Heart left ventricle (tissue), 16 donors: ENCODE data around the gene SLC35G2. TPM values are rescaled to one million over a fixed set of nuclear protein-coding genes. Genes with fewer than 3 reads are reported as not detected.
A peak's percentile ranks its signal among the peaks of the same experiment; 100 is the strongest.
"Not testable (repeated sequence)": the region's sequence is repeated elsewhere in the genome, so short reads cannot be mapped to it uniquely, and the experiment has no call there.

Experiments
- ATAC-seq, 4 donors: fragments of 200-7000 bp; cut with Tn5 transposase; one replicate each; pipeline ENCODE4 v1.9.1; 2020 to 2022; ENCODE audit warnings: moderate library complexity in 4 of 4, mild to moderate bottlenecking in 3 of 4, moderate number of reproducible peaks in 1 of 4
- DNase-seq, 5 donors: peaks; one replicate each; pipeline ENCODE4 v3.0.0-alpha.2; 2020
- H3K27ac ChIP-seq, 12 donors: fragments of 200-600 bp; sonication (generic) in 4 of 12; one replicate each; pipeline versions ENCODE4 v1.5.0 to v1.8.0; 2016 to 2022; ENCODE audit warnings: mild to moderate bottlenecking in 2 of 12
- H3K27me3 ChIP-seq, 9 donors: fragments of 200-600 bp; sonication (generic) in 2 of 9; one replicate each; pipeline versions ENCODE4 v1.5.1 to v1.8.0; 2016 to 2022; ENCODE audit warnings: mild to moderate bottlenecking in 3 of 9
- H3K36me3 ChIP-seq, 9 donors: fragments of 200-600 bp; sonication (generic) in 2 of 9; one replicate each; pipeline versions ENCODE4 v1.5.0 to v1.8.0; 2018 to 2022; ENCODE audit warnings: mild to moderate bottlenecking in 2 of 9
- H3K4me1 ChIP-seq, 12 donors: fragments of 200-600 bp; sonication (generic) in 4 of 12; one replicate each; pipeline versions ENCODE4 v1.5.0 to v1.8.0; 2016 to 2022; ENCODE audit warnings: mild to moderate bottlenecking in 3 of 12
- H3K4me3 ChIP-seq, 12 donors: fragments of 200-600 bp; sonication (generic) in 4 of 12; one replicate each; pipeline versions ENCODE4 v1.5.0 to v1.8.0; 2017 to 2022; ENCODE audit warnings: mild to moderate bottlenecking in 9 of 12, moderate library complexity in 4 of 12
- H3K9me3 ChIP-seq, 12 donors: fragments of 200-600 bp; sonication (generic) in 4 of 12; one replicate each; pipeline versions ENCODE4 v1.5.0 to v1.8.0; 2016 to 2022; ENCODE audit warnings: mild to moderate bottlenecking in 1 of 12
- POLR2A ChIP-seq, 2 donors: fragments of 450-650 bp; IDR thresholded peaks; one replicate each; pipeline ENCODE4 v1.6.1; 2017; ENCODE audit warnings: antibody characterized with exemption in 2 of 2, mild to moderate bottlenecking in 2 of 2, moderate library complexity in 2 of 2
- WGBS, 4 donors: extraction: QIAGEN DNeasy Blood & Tissue Kit in 2 of 4; methylation state at CpG; one replicate each; pipeline versions ENCODE4 v1.1.5 to v1.1.7; 2013 to 2018; 5-methylcytosine and 5-hydroxymethylcytosine counted together
- intact Hi-C, 10 donors: fragments of 100-400 bp; cut with DNase I; formaldehyde crosslinking; loops; one replicate each; pipeline versions ENCODE4 v1.11.1 to v1.14.2; 2022
- polyA plus RNA-seq, 2 donors: library from polyadenylated mRNA; stranded (reverse); fragments of 200-250 nt; gene quantifications; one replicate each; pipeline ENCODE4 v1.2.3, GENCODE V29; 2013
- total RNA-seq, 9 donors: library from RNA; depleted of rRNA in 2 of 9; stranded (reverse); fragments of >200 nt in 2 of 9; fragmentation: NEBNext Ultra II Directional in 3 of 9; extraction: Animal tissue kit (Norgen Biotek cat#: 25700) in 3 of 9; gene quantifications; one replicate each; pipeline versions ENCODE4 v1.1.0 to v1.2.4, GENCODE V29; 2016 to 2023
- TF ChIP-seq, protein P1 (sequence below), 12 donors: fragments of 200-600 bp; sonication (generic) in 4 of 12; IDR thresholded peaks; one replicate each; pipeline versions ENCODE4 v1.5.0 to v1.8.0; 2018 to 2022; ENCODE audit warnings: antibody characterized with exemption in 12 of 12, mild to moderate bottlenecking in 5 of 12
- donor health status: ischemic (EF 13 %, LVEDD 7.1; RV severe dilation, severe dysfunction).
- donor health status: healthy with polysubstance abuse.
- donor health status: DM: no; HTN: yes; CAD: no.
- donor health status: DM: no; HTN: no; CAD: no.
- donor health status: ischemic (EF 25% LVEDD 6.9; RV normal size, moderate dysfunction).
- donor health status: ischemic (EF 25% LVEDD 5.7; RV mildly dilated, moderate dysfunction).
- donor health status: healthy.
- donor health status: DM: yes; HTN: yes; CAD: no.
- donor health status: ischemic (EF 35%, LVEDD 5.7; RV mildly dilated, moderate dysfunction).
- donor health status: nonischemic (EF 11% LVEDD 7.7; RV severe dilation, severe dysfunction).
- donor health status: DM: yes; HTN: yes; CAD: no.
- donor health status: PGD.
- donor health status: ischemic (EF 29% LVEDD 5.4; RV normal size, mild dysfunction).
- donor health status: nonischemic (EF 23%, LVEDD 6.1; RV moderate dilation, normal function).

The SLC35G2 gene
- total and polyA plus RNA-seq, 11 donors, result 1.0 to 5.3 (median 3.5) TPM

DNA sequence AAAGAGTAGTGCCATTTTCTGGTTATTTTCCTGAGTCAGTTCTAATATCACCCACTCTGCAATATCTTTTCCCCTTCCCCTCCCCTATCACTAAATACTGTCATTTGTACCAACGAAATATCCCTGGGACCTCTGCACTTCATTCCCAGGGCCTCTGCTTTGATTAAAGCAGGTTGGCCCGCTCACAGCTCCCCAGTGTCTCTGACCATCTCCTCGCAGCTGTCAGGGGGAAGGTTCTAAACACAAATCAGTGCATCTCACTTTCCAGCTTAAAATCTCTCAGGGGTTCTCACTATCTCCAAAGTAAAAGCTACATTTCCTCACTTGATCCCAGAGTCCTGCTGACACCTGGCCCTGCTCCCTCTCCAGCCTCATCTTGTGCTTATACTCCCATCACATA, 28.1 kb upstream of the SLC35G2 start:
- intact Hi-C loops, result no loop called here

DNA sequence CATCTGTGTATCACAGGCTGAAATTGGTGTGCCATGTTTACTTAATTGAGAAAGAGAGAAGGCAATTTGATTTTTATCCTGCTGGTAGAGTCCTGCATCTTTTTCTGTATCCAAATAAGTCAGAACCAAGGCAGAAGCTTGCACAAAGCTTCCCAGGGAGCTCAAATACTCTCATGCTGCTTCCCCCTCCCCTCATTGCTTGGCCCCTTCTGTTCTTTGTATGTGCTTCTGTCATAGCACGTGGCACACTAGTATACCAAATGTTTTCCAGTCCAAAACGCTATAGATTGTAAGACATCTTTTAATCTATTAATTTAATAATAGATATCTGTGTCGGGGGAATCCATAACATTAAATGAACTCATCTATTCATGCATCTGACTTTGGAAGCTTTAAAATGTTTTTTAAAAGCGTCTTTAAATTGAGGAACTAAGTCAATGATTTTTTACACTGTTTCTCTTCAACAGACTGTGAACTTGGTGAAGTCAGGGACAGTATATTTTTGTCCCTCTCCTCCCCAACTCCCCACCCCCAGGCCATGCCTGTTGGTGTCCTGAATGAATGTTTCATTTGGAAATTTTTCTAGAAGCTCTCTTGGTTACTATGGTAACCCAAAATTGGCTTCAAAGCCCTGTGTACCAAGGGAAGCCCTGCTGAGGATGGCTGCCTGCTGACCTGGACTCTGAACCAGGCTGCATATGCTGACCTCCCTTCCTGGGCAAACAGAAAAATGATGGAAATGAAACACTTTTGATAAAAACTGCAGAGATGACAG, 26.2 kb upstream of the SLC35G2 start:
- DNase-seq (no peak), ATAC-seq (no peak)
- TF ChIP-seq, protein P1, sequence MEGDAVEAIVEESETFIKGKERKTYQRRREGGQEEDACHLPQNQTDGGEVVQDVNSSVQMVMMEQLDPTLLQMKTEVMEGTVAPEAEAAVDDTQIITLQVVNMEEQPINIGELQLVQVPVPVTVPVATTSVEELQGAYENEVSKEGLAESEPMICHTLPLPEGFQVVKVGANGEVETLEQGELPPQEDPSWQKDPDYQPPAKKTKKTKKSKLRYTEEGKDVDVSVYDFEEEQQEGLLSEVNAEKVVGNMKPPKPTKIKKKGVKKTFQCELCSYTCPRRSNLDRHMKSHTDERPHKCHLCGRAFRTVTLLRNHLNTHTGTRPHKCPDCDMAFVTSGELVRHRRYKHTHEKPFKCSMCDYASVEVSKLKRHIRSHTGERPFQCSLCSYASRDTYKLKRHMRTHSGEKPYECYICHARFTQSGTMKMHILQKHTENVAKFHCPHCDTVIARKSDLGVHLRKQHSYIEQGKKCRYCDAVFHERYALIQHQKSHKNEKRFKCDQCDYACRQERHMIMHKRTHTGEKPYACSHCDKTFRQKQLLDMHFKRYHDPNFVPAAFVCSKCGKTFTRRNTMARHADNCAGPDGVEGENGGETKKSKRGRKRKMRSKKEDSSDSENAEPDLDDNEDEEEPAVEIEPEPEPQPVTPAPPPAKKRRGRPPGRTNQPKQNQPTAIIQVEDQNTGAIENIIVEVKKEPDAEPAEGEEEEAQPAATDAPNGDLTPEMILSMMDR (IDR thresholded peaks at IDR 0.05), result no peak
- TF ChIP-seq POLR2A (IDR thresholded peaks at IDR 0.05), result no peak
- Histone ChIP-seq H3K4me1 (peaks cover 0 to under 1% (median 0%) of the 10 kb centered on the region in 12 donors), H3K27me3 (no peaks in the 10 kb centered on the region), H3K9me3 (no peaks in the 10 kb centered on the region), H3K36me3 (no peaks in the 10 kb centered on the region), H3K4me3 (no peak overlapping the region), H3K27ac (no peak overlapping the region)
- intact Hi-C loops, result no loop called here
- 67 to 75% (median 69%) methylated on average over 4 of the region's 4 CpGs for WGBS, 4 donors

More for the DNA sequence above, 28.1 kb upstream of the SLC35G2 start:
- DNase-seq (no peak), ATAC-seq (no peak)
- TF ChIP-seq, protein P1 (IDR thresholded peaks at IDR 0.05), result no peak
- TF ChIP-seq POLR2A (IDR thresholded peaks at IDR 0.05), result no peak
- H3K27ac ChIP-seq, result no peak overlapping the region
- H3K4me1 ChIP-seq, result peaks cover 0 to 20% (median 10%) of the 10 kb centered on the region in 12 donors
- no peak overlapping the region for H3K4me3 ChIP-seq
- H3K36me3 ChIP-seq, result no peaks in the 10 kb centered on the region
- no peaks in the 10 kb centered on the region for H3K9me3 ChIP-seq
- no peaks in the 10 kb centered on the region for H3K27me3 ChIP-seq
- 69 to 91% (median 78%) methylated on average over 3 of the region's 3 CpGs for WGBS, 4 donors

DNA sequence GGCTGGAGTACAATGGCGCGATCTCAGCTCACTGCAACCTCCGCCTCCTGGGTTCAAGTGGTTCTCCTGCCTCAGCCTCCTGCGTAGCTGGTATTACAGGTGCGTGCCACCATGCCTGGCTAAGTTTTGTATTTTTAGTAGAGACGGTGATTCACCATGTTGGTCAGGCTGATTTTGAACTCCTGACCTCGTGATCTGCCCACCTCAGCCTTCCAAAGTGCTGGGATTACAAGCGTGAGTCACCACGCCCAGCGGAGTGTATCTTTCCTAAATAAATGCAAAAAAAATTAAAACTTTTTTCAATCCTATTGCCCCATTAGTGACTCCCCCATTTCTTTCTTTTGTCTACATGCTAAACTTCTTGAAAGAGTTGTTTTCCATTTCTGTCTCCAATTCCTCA, 17.8 kb upstream of the SLC35G2 start:
- DNase-seq, H3K27ac ChIP-seq, H3K4me3 ChIP-seq, H3K9me3 ChIP-seq, H3K27me3 ChIP-seq, ATAC-seq, H3K36me3 ChIP-seq: not testable (repeated sequence)
- WGBS, 4 donors, result 96 to 99% (median 97%) methylated on average over 10 of the region's 10 CpGs
- H3K4me1 ChIP-seq, result peaks cover 0 to 22% (median 17%) of the 10 kb centered on the region in 12 donors
- intact Hi-C loops, result loop anchor here in 2 of 10 donors (5.0 to 10.0 kb wide), 2 partner anchors 44 to 46 kb away; partner anchors contain the start of gene STAG1 (in 1 of the 2)

DNA sequence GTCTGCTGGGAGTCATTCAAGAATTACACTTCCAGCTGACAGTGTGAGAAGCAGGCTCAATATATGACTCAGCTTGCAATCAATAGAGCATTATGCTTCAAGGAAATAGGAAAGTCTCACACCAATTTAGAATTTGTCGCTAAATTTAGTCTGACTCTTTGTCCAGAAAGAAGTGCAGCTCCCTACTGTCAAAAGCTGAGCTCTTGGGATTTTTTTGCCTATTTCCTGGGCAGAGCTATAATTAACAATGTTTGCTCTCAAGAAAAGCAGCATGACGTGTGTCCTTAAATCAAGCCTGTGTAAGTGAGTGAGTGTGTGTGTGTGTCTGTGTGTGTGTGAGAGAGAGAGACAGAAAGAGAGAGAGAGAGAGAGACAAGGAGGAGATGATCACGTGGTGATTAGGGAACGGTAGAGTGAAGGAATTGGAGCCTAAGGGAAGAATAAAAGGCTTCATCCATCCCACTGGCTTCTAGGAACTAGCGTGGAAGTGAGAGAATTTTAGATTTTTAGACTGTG, 16.4 kb upstream of the SLC35G2 start:
- intact Hi-C loops, result loop anchor here in 2 of 10 donors (5.0 to 10.0 kb wide), 2 partner anchors 45 to 48 kb away; partner anchors contain the start of gene STAG1 (in 1 of the 2)
- 20 to 28% (median 23%) methylated on average over 5 of the region's 5 CpGs for WGBS, 4 donors
- peaks cover 0 to 22% (median 17%) of the 10 kb centered on the region in 12 donors for H3K4me1 ChIP-seq
- no peaks in the 10 kb centered on the region for H3K36me3 ChIP-seq
- no peaks in the 10 kb centered on the region for H3K27me3 ChIP-seq
- no peaks in the 10 kb centered on the region for H3K9me3 ChIP-seq
- peak in 2 of 5 donors; percentile 44 to 48 for DNase-seq
- ATAC-seq, result peak; percentile 71 to 93 (median 83)
- no peak for TF ChIP-seq POLR2A (IDR thresholded peaks at IDR 0.05)
- TF ChIP-seq, protein P1 (IDR thresholded peaks at IDR 0.05), result no peak
- H3K4me3 ChIP-seq, result peak overlapping the region in 2 of 12 donors; percentile 6 to 14
- H3K27ac ChIP-seq, result peak overlapping the region in 10 of 12 donors; percentile 4 to 72 (median 25)
